ENCODE results near the gene NGDN. TPM values are rescaled to one million over a fixed set of nuclear protein-coding genes. Genes with fewer than 3 reads are reported as not detected.

NGDN gene
- total and polyA plus RNA-seq, 4 donors = 18.2 to 26.9 (median 22.9) TPM

DNA sequence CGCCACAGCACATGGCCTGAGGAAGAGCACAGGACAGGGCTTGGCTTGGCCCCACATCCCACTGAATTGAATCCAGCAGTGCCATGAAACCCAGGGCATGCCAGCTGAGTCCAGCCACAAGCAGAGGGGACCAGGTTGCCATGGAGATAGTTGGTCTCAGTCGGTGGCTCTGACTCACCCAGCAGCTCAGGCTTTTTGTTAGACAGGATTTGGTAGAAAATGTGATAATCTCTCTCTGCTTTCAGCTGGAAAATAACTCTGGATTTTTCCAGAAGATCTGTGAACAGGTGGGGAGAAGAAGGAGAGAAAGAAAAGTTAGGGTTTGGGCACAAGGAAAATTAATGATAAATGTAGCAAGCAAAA is 38.8 kb upstream of the NGDN start:
- no peak overlapping the region for H3K27ac ChIP-seq (ENCODE audit: low read depth in 1 of 2, low read length in 2 of 2)
- 43% methylated on average over 2 of the region's 2 CpGs for WGBS
- DNase-seq (ENCODE audit: low spot score) = no peak

DNA sequence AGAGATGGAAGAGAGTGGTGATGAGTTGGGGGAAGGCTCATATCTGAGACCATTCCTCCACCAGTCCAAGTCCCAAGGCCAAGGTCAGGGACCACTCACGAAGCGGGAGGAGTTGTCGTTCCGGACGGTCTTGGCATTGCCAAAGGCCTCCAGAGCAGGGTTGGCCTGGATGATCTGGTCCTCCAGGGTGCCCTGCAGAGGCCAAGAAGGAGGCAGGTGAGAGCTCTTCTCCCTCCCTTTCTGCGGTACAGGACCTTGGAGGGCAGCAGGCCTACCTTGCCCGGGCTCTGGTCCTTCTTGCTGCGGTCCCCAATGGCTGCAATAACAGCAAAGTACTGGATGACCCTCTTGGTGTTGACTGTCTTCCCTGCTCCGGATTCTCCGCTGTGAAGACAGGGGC is 38.0 kb upstream of the NGDN start:
- Histone ChIP-seq H3K36me3 (ENCODE audit: control insufficient read depth in 4 of 4, insufficient read depth in 3 of 4, low read depth in 1 of 4, low read length in 3 of 4) (no peaks in the 10 kb centered on the region), H3K4me3 (ENCODE audit: low read depth in 1 of 3, low read length in 3 of 3) (no peak overlapping the region), H3K4me1 (ENCODE audit: control insufficient read depth in 4 of 4, insufficient read depth in 4 of 4, low read length in 3 of 4) (no peaks in the 10 kb centered on the region), H3K9ac (ENCODE audit: low read depth in 1 of 2, low read length in 2 of 2) (no peak overlapping the region), H3K27ac (ENCODE audit: low read depth in 1 of 2, low read length in 2 of 2) (no peak overlapping the region), H3K27me3 (ENCODE audit: control insufficient read depth in 4 of 4, insufficient read depth in 4 of 4, low read length in 3 of 4) (no peaks in the 10 kb centered on the region), H3K9me3 (ENCODE audit: control insufficient read depth in 4 of 4, low read length in 3 of 4) (no peaks in the 10 kb centered on the region)
- no peak for DNase-seq (ENCODE audit: low spot score)
- WGBS = 89% methylated on average over 10 of the region's 10 CpGs
- TF ChIP-seq SP1 (IDR thresholded peaks at IDR 0.05) (no peak), TAF1 (conservative IDR thresholded peaks at IDR 0.05) (no peak), HNF4G (IDR thresholded peaks at IDR 0.05) (no peak), JUND (IDR thresholded peaks at IDR 0.05) (no peak), EGR1 (IDR thresholded peaks at IDR 0.05; ENCODE audit: low read depth in 2 of 2) (no peak), GABPA (IDR thresholded peaks at IDR 0.05 in 1 of 2, conservative IDR thresholded peaks at IDR 0.05 in 1 of 2) (no peak), NR2F2 (IDR thresholded peaks at IDR 0.05) (no peak), FOXA2 (IDR thresholded peaks at IDR 0.05) (no peak), FOXA1 (IDR thresholded peaks at IDR 0.05) (no peak), HNF4A (conservative IDR thresholded peaks at IDR 0.05) (no peak), RAD21 (IDR thresholded peaks at IDR 0.05) (no peak), YY1 (IDR thresholded peaks at IDR 0.05) (no peak)
- TF ChIP-seq, protein P1, sequence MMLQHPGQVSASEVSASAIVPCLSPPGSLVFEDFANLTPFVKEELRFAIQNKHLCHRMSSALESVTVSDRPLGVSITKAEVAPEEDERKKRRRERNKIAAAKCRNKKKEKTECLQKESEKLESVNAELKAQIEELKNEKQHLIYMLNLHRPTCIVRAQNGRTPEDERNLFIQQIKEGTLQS (IDR thresholded peaks at IDR 0.05) = no peak
- TF ChIP-seq, protein P2, sequence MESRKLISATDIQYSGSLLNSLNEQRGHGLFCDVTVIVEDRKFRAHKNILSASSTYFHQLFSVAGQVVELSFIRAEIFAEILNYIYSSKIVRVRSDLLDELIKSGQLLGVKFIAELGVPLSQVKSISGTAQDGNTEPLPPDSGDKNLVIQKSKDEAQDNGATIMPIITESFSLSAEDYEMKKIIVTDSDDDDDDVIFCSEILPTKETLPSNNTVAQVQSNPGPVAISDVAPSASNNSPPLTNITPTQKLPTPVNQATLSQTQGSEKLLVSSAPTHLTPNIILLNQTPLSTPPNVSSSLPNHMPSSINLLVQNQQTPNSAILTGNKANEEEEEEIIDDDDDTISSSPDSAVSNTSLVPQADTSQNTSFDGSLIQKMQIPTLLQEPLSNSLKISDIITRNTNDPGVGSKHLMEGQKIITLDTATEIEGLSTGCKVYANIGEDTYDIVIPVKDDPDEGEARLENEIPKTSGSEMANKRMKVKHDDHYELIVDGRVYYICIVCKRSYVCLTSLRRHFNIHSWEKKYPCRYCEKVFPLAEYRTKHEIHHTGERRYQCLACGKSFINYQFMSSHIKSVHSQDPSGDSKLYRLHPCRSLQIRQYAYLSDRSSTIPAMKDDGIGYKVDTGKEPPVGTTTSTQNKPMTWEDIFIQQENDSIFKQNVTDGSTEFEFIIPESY (IDR thresholded peaks at IDR 0.05) = no peak
- TF ChIP-seq, protein P3, sequence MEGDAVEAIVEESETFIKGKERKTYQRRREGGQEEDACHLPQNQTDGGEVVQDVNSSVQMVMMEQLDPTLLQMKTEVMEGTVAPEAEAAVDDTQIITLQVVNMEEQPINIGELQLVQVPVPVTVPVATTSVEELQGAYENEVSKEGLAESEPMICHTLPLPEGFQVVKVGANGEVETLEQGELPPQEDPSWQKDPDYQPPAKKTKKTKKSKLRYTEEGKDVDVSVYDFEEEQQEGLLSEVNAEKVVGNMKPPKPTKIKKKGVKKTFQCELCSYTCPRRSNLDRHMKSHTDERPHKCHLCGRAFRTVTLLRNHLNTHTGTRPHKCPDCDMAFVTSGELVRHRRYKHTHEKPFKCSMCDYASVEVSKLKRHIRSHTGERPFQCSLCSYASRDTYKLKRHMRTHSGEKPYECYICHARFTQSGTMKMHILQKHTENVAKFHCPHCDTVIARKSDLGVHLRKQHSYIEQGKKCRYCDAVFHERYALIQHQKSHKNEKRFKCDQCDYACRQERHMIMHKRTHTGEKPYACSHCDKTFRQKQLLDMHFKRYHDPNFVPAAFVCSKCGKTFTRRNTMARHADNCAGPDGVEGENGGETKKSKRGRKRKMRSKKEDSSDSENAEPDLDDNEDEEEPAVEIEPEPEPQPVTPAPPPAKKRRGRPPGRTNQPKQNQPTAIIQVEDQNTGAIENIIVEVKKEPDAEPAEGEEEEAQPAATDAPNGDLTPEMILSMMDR (IDR thresholded peaks at IDR 0.05; ENCODE audit: low read depth, low read length, missing input control) = no peak

More for the DNA sequence above, 38.8 kb upstream of the NGDN start:
- no peaks in the 10 kb centered on the region for H3K9me3 ChIP-seq (ENCODE audit: control insufficient read depth in 4 of 4, low read length in 3 of 4)
- H3K4me1 ChIP-seq (ENCODE audit: control insufficient read depth in 4 of 4, insufficient read depth in 4 of 4, low read length in 3 of 4) = no peaks in the 10 kb centered on the region
- H3K36me3 ChIP-seq (ENCODE audit: control insufficient read depth in 4 of 4, insufficient read depth in 3 of 4, low read depth in 1 of 4, low read length in 3 of 4) = no peaks in the 10 kb centered on the region
- TF ChIP-seq, protein P4, sequence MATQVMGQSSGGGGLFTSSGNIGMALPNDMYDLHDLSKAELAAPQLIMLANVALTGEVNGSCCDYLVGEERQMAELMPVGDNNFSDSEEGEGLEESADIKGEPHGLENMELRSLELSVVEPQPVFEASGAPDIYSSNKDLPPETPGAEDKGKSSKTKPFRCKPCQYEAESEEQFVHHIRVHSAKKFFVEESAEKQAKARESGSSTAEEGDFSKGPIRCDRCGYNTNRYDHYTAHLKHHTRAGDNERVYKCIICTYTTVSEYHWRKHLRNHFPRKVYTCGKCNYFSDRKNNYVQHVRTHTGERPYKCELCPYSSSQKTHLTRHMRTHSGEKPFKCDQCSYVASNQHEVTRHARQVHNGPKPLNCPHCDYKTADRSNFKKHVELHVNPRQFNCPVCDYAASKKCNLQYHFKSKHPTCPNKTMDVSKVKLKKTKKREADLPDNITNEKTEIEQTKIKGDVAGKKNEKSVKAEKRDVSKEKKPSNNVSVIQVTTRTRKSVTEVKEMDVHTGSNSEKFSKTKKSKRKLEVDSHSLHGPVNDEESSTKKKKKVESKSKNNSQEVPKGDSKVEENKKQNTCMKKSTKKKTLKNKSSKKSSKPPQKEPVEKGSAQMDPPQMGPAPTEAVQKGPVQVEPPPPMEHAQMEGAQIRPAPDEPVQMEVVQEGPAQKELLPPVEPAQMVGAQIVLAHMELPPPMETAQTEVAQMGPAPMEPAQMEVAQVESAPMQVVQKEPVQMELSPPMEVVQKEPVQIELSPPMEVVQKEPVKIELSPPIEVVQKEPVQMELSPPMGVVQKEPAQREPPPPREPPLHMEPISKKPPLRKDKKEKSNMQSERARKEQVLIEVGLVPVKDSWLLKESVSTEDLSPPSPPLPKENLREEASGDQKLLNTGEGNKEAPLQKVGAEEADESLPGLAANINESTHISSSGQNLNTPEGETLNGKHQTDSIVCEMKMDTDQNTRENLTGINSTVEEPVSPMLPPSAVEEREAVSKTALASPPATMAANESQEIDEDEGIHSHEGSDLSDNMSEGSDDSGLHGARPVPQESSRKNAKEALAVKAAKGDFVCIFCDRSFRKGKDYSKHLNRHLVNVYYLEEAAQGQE (IDR thresholded peaks at IDR 0.05) = no peak
- TF ChIP-seq, protein P2 (IDR thresholded peaks at IDR 0.05) = no peak
- TF ChIP-seq, protein P3 (IDR thresholded peaks at IDR 0.05; ENCODE audit: low read depth, low read length, missing input control) = no peak
- TF ChIP-seq EGR1 (IDR thresholded peaks at IDR 0.05; ENCODE audit: low read depth in 2 of 2) (no peak), HNF4G (IDR thresholded peaks at IDR 0.05) (no peak), HNF4A (conservative IDR thresholded peaks at IDR 0.05) (no peak)
- no peaks in the 10 kb centered on the region for H3K27me3 ChIP-seq (ENCODE audit: control insufficient read depth in 4 of 4, insufficient read depth in 4 of 4, low read length in 3 of 4)
- H3K4me3 ChIP-seq (ENCODE audit: low read depth in 1 of 3, low read length in 3 of 3) = no peak overlapping the region
- no peak overlapping the region for H3K9ac ChIP-seq (ENCODE audit: low read depth in 1 of 2, low read length in 2 of 2)

All from liver (tissue), 9 donors.